Muscle of leg (tissue), 16 donors: Measurements from ENCODE around the gene FAM170A. TPM values are rescaled to one million over a fixed set of nuclear protein-coding genes. Genes with fewer than 3 reads are reported as not detected.

Experiments
- DNase-seq: peaks from one replicate; pipeline ENCODE4 v3.0.0; 2013
- H3K27ac ChIP-seq: one replicate; pipeline ENCODE4 v1.5.1; 2013; ENCODE audit warnings: mild to moderate bottlenecking, low read length, control low read depth
- H3K27me3 ChIP-seq: one replicate; pipeline ENCODE4 v1.6.1; 2013; ENCODE audit warnings: low read length; ENCODE audit not compliant: control insufficient read depth, insufficient read depth
- H3K36me3 ChIP-seq: one replicate; pipeline ENCODE4 v1.6.1; 2013; ENCODE audit warnings: low read length; ENCODE audit not compliant: control insufficient read depth, insufficient read depth
- H3K4me1 ChIP-seq: one replicate; pipeline ENCODE4 v1.6.1; 2013; ENCODE audit warnings: low read length; ENCODE audit not compliant: control insufficient read depth, insufficient read depth
- H3K4me3 ChIP-seq: one replicate; pipeline ENCODE4 v1.5.1; 2013; ENCODE audit warnings: low read length, control low read depth
- H3K9me3 ChIP-seq: replicated peaks from 2 replicates; pipeline ENCODE4 v1.6.1; 2013; ENCODE audit warnings: low read depth, low read length; ENCODE audit not compliant: control insufficient read depth
- WGBS: methylation state at CpG from one replicate; pipeline ENCODE4 v1.1.5; 2013; ENCODE audit warnings: missing lambda C conversion rate; ENCODE audit not compliant: insufficient coverage; 5-methylcytosine and 5-hydroxymethylcytosine counted together
- long read RNA-seq, 11 donors: transcript quantifications; one replicate each; lab custom pipeline, GENCODE V29; 2026
- polyA plus RNA-seq, 8 donors: library from polyadenylated mRNA; unstranded; fragments of 120-200 nt; gene quantifications; one replicate each; pipeline versions ENCODE4 v1.2.1 to v1.2.3, GENCODE V29; 2013; ENCODE audit warnings: inconsistent platforms in 1 of 8, low replicate concordance in 1 of 8; ENCODE audit not compliant: insufficient read length in 8 of 8, insufficient read depth in 1 of 8
- total RNA-seq: library from RNA; stranded (reverse); fragments of 120-200 nt; gene quantifications from one replicate; pipeline ENCODE4 v1.2.4, GENCODE V29; 2013

The FAM170A gene, protein sequence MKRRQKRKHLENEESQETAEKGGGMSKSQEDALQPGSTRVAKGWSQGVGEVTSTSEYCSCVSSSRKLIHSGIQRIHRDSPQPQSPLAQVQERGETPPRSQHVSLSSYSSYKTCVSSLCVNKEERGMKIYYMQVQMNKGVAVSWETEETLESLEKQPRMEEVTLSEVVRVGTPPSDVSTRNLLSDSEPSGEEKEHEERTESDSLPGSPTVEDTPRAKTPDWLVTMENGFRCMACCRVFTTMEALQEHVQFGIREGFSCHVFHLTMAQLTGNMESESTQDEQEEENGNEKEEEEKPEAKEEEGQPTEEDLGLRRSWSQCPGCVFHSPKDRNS
- not detected for total RNA-seq
- not detected for polyA plus RNA-seq
- long read RNA-seq, donor 1 = 0 reads
- long read RNA-seq, donor 2 = 0 reads
- long read RNA-seq, donor 3 = 0 reads
- long read RNA-seq, donor 4 = 0 reads
- long read RNA-seq, donor 5 = 0 reads
- long read RNA-seq, donor 6 = 0 reads
- long read RNA-seq, donor 7 = 0 reads
- long read RNA-seq, donor 8 = 0 reads
- long read RNA-seq, donor 9 = 0 reads
- long read RNA-seq, donor 10 = 0 reads
- long read RNA-seq, donor 11 = 0 reads

DNA sequence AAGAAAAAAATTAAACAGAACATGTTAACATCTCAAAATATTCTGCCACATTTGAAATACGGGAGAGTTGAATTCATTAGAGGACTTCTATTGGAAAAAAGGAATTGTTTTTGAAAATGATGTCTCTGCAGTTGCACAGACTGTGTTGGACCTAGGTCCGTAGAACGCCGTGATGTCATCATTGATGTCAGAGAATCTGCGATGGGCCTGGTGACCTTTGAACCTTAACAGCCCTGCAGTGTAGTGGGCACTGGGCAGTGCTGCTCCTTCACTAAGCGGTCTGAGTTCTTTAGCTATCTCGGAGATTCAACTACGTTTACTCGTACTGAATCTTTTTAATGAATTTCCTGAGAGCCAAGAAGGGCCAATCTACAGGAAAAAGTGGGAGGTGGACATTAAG lies at the start of gene FAM170A:
FAM170A (plus strand) TSS at position 220 of the 400 bp plus-strand sequence. CDS start 211 bp downstream, outside the sequence.
- Histone ChIP-seq H3K27ac (no peak within 1 kb of the TSS), H3K27me3 (no peaks in the 10 kb centered on the region), H3K4me3 (no peak within 1 kb of the TSS), H3K36me3 (no peaks in the 10 kb centered on the region), H3K9me3 (no peaks in the 10 kb centered on the region), H3K4me1 (no peaks in the 10 kb centered on the region)
- no peak for DNase-seq
- WGBS = 87% methylated on average over 4 of the region's 9 CpGs

DNA sequence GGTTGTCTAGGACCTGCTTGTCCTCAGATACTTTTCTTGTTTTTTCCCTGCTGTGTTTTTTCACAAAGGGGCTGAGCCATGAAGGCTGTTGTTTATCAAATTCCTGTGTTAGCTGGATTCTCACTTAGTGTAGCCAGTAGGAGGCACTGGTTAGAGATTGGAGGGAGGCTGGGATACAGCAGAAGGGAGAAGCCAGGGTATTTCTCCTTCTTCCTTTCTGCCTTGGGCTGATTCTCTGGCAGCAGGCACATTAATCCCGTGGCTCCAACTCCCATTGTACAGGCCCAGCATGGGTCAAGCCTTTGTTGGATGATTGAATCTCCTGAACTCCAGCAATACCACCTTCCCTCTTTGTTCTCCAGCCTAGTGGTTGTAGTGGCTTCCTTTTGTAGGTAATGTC lies 46.4 kb upstream of the FAM170A start:
- WGBS = no CpG with 5 or more reads among the region's 1 CpG
- no peak overlapping the region for H3K27ac ChIP-seq
- no peaks in the 10 kb centered on the region for H3K27me3 ChIP-seq
- H3K36me3 ChIP-seq = no peaks in the 10 kb centered on the region
- no peaks in the 10 kb centered on the region for H3K9me3 ChIP-seq
- no peak overlapping the region for H3K4me3 ChIP-seq
- no peaks in the 10 kb centered on the region for H3K4me1 ChIP-seq
- DNase-seq = no peak

DNA sequence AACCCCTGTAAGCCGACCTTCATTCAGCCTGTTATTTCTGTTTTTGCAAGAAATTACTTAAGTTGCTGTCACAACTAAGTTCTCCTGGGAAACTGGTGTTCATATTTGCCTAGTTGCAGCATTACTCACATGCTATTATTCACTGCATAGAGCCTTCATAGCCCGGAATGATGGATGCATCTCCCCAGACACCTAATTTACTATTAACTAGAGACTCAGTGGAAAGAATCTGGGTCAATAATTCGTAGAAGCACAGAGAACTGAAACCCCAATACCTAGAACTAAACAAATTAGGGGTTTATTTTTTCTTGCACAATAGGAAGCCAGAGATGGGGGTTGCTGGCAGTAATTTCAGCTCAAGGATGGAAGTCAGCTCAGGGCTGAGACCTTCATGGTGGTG lies 45.7 kb upstream of the FAM170A start:
- DNase-seq = no peak
- Histone ChIP-seq H3K4me1 (no peaks in the 10 kb centered on the region), H3K4me3 (no peak overlapping the region), H3K27me3 (no peaks in the 10 kb centered on the region), H3K27ac (no peak overlapping the region), H3K9me3 (no peaks in the 10 kb centered on the region), H3K36me3 (no peaks in the 10 kb centered on the region)
- no CpG with 5 or more reads among the region's 3 CpGs for WGBS

DNA sequence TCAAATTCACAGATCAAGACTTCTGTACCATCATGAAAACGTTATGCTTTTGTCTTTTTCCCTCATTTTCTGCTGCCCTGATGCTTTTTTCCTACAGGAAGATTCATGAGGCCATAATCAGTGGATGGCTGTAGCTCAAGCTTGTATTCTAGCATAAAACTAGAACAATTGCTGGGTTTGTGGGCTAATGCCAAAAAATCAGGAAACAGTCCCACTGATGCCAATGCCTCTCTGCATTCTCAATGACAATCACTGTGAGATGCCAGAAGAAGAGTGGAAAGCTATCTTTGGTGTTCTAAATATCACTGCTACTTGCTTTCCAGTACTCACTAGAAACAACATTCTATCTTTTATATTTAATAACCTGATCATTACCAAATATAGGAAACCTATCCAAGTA lies 33.3 kb upstream of the FAM170A start:
- no peak for DNase-seq
- no peaks in the 10 kb centered on the region for H3K9me3 ChIP-seq
- H3K4me1 ChIP-seq = no peaks in the 10 kb centered on the region
- H3K27ac ChIP-seq = no peak overlapping the region
- no peaks in the 10 kb centered on the region for H3K27me3 ChIP-seq
- H3K36me3 ChIP-seq = no peaks in the 10 kb centered on the region
- H3K4me3 ChIP-seq = no peak overlapping the region
- WGBS = no CpG with 5 or more reads among the region's 1 CpG

DNA sequence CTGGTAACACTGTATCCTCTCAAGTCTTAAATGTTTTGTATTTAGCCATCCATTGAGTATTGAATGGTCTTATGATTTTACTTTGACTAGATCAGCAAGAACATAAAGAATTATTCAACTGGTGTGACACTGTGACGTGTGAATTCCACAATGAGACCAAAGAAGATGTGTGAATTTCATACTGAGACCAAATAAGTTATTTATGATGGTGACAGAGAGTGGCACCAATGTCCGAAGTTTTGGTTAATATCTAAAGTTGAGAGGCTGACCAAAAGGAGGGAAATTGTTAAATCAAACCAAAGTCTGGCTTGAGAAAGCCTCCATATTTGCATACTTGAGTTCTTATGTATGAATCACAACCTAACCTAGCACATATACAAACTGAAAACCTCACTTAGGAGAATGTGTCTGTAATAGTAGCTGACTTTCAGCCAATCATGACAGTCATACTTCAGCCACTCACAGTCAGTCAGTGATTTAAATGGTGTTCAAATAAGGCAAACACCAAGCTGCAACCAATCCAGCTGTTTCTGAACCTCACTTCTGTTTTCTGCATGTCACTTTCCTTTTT lies 31.5 kb upstream of the FAM170A start:
- WGBS = 71% methylated on average over 1 of the region's 2 CpGs
- H3K36me3 ChIP-seq = no peaks in the 10 kb centered on the region
- H3K4me1 ChIP-seq = no peaks in the 10 kb centered on the region
- no peak for DNase-seq
- H3K27me3 ChIP-seq = no peaks in the 10 kb centered on the region
- no peak overlapping the region for H3K4me3 ChIP-seq
- no peaks in the 10 kb centered on the region for H3K9me3 ChIP-seq
- no peak overlapping the region for H3K27ac ChIP-seq

DNA sequence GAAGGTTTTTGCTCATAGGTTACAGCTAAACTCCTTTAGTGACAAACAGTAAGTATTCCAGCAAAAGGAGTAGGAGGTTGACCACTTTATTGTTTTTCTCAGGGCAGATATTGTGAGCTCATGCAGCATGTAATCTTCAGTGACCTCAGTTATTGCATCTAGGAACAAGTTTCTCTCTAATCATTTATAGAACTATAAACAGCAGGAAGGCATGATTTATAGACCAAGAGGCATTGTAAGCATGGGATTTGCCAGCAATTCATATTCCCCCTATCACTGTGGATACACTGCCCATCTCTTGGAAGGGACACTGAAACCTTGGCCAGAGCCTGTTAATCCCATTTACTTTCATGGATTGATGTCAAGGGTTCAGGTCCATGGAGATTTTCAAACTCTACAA lies 15.4 kb upstream of the FAM170A start:
- Histone ChIP-seq H3K9me3 (no peaks in the 10 kb centered on the region), H3K36me3 (no peaks in the 10 kb centered on the region)
- no peak for DNase-seq

DNA sequence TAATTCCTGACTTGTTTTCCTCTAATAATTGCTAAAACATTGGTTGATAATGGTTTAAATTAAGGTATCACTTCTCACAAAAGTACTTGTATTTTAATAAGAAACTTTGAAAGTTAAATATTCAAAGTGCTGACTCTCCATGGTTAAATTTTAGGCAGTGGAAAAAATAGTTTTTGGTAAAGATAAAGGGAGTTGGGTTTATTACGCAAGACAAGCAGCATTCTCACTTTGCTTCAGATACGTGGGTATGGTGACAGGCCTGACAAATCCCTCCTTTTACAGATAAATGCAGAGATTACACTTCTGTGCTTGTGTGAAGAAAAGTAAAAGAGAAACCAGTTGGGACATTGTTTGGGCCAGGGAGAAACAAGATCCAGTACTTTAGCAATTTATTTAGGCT lies 14.5 kb upstream of the FAM170A start:
- no CpG with 5 or more reads among the region's 2 CpGs for WGBS

More for the DNA sequence above, 15.4 kb upstream of the FAM170A start:
- Histone ChIP-seq H3K4me1 (no peaks in the 10 kb centered on the region), H3K4me3 (no peak overlapping the region), H3K27me3 (no peaks in the 10 kb centered on the region), H3K27ac (no peak overlapping the region)

DNA sequence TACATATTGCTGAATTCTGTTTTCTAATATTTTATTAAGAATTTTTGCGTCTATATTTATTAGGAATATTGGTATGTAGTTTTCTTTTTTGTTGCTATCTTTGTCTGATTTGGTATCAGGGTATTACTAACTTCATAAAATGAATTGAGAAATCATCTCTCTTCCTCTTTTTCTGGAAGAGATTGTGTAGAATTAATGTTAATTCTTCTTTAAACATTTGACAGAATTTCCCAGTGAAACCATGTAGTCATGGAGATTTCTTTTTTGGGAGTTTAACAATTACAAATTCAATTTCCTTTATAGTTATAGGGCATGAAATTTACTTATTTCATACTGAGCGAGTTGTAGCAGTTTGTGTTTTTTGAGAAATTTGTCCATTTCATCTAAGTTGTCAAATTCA lies 3.3 kb upstream of the FAM170A start:
- Histone ChIP-seq H3K9me3 (no peaks in the 10 kb centered on the region), H3K4me3 (no peak overlapping the region), H3K27me3 (no peaks in the 10 kb centered on the region), H3K27ac (no peak overlapping the region), H3K4me1 (no peaks in the 10 kb centered on the region), H3K36me3 (no peaks in the 10 kb centered on the region)
- no peak for DNase-seq
- no CpG with 5 or more reads among the region's 2 CpGs for WGBS

More for the DNA sequence above, 14.5 kb upstream of the FAM170A start:
- no peaks in the 10 kb centered on the region for H3K9me3 ChIP-seq
- H3K4me3 ChIP-seq = no peak overlapping the region
- no peaks in the 10 kb centered on the region for H3K36me3 ChIP-seq
- no peak overlapping the region for H3K27ac ChIP-seq
- no peaks in the 10 kb centered on the region for H3K4me1 ChIP-seq
- DNase-seq = no peak
- H3K27me3 ChIP-seq = no peaks in the 10 kb centered on the region

DNA sequence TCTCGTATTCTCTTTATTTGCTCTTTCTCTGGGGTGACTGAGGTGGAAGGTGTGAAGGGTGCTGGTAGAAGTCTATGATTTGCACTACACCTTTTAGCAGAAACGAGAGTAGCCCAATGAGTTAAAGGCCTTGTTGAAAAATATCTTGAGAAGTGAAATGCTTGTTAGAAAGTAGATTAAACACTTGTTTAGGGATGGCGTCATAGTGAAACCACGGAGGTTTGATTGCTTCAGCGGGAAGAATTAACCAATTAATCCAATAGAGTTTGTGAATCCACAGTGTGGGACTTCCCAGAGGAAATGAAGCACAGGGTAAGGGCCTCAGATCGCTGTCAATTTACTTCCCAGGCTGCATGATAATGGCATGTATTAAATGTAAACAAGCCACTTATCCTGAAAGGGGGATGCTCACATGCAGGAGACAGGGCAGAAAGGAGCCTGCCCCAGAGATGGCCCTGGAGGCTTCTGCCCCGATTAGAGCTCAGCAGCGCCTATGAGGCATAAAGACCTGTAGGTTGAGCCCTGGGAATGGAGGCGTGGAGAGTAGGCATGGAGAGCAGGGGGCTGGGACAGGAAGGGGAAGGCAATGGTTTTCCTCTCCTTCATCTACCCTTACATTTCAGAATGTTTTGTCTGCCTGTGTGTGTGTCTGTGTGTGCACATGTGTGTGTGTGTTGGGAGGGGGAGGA lies 1.5 kb downstream of the FAM170A start:
- Histone ChIP-seq H3K4me3 (no peak overlapping the region), H3K9me3 (no peaks in the 10 kb centered on the region), H3K36me3 (no peaks in the 10 kb centered on the region), H3K27ac (no peak overlapping the region), H3K4me1 (no peaks in the 10 kb centered on the region), H3K27me3 (peaks cover 2% of the 10 kb centered on the region)
- no peak for DNase-seq
- 66% methylated on average over 6 of the region's 9 CpGs for WGBS

DNA sequence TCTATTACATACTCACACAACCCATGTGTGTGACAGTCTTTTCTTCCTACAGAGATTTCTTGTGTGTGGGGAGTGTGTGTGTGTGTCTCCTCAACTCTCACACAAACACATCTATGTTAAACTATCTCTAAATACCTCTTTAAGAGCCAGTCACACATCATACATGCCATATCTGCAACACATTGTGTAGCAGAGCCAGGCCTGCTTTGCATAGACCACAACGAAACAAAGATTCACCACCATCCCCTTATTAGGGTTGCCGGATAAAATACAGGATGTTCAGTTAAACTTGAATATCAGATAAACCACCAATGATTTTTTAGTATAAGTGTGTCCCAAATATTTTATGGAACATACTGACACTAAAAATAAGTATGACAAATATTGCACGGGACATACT lies 2.3 kb downstream of the FAM170A start:
- H3K4me1 ChIP-seq = no peaks in the 10 kb centered on the region
- no peak overlapping the region for H3K27ac ChIP-seq
- no CpG with 5 or more reads among the region's 3 CpGs for WGBS
- no peaks in the 10 kb centered on the region for H3K36me3 ChIP-seq
- H3K4me3 ChIP-seq = no peak overlapping the region
- H3K27me3 ChIP-seq = peaks cover 2% of the 10 kb centered on the region
- no peak for DNase-seq
- H3K9me3 ChIP-seq = no peaks in the 10 kb centered on the region
